Measurements from ENCODE around the gene MAGI1. TPM values are rescaled to one million over a fixed set of nuclear protein-coding genes. Genes with fewer than 3 reads are reported as not detected.
"Not testable (repeated sequence)": the region's sequence is repeated elsewhere in the genome, so short reads cannot be mapped to it uniquely, and the experiment has no call there.

Gene MAGI1
- total RNA-seq, 1 donor from 2014 or later, result 74.8 TPM

GRCh38 chr3:65639444-65639843 is 399.3 kb downstream of the MAGI1 start:
- DNase-seq (ENCODE audit: low spot score), result no peak

DNA sequence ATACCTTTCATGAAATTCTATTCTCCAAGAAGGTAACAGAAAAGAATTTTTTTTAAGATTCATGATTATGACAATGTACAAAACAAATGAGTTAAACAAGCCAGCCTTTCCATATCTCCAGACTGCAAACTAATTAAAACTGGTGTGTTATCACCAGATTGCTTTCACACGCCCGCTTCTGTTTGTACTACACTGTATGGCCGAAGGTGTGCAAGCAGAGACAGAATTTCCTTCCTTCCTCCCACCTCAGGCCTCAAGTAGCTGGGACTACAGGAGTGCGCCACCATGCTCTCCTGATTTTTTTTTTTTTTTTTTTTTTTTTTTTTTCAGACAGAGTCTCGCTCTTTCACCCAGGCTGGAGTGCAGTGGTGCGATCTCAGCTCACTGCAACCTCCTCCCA is 400.4 kb downstream of the MAGI1 start:
- no peak for DNase-seq (ENCODE audit: low spot score)

GRCh38 chr3:65636326-65636725 is 402.4 kb downstream of the MAGI1 start:
- DNase-seq (ENCODE audit: low spot score), result no peak

DNA sequence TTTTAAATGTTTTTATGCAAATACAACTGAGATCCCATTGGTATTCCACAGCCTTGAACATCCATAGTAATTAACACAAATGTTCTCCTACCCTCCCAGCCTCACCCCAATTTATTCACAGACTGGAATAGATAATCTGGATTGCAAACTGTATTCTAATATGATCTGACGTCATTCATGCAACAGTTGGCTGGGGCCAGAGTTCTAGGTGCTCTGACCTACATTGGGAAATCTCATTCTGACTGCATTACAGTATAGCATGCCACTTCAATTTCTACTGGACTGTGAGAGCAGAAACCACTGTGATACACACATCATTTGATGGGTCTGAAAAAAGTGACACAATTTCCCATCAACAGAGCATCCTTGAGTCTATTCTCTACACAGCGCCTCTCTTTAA is 403.1 kb downstream of the MAGI1 start:
- DNase-seq (ENCODE audit: low spot score), result no peak

DNA sequence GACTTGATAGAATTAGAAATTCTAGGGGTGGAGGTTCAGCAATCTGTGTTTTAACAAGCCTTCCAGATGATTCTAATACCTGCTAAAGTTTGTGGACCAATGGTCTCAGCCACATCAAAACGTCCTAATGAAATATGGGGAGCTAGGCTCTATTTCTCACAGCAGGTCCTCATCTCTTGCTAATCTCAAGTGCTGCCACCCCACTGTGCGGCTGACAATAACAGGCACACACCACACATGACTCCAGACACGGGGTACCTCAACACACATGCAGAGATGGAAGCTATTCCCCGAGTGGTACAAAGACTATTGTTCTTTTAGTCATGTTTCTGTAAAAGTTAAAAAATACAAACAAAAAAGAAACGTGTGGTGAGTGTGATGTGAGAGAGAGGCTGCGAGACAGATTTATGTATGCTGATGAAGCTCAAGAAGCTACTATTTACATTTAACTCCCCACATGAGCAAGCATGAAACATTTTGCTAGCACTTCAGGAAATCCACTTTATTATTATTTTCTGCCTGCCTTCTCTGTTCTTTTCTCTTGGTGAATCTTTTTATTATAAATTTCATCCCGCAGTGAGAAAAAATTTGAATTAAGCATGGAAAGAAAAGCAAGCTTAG is 405.6 kb downstream of the MAGI1 start:
- DNase-seq (ENCODE audit: low spot score), result no peak

- no peak for DNase-seq (ENCODE audit: low spot score)
Measured at GRCh38 chr3:65632414-65632813, 406.3 kb downstream of the MAGI1 start.

DNA sequence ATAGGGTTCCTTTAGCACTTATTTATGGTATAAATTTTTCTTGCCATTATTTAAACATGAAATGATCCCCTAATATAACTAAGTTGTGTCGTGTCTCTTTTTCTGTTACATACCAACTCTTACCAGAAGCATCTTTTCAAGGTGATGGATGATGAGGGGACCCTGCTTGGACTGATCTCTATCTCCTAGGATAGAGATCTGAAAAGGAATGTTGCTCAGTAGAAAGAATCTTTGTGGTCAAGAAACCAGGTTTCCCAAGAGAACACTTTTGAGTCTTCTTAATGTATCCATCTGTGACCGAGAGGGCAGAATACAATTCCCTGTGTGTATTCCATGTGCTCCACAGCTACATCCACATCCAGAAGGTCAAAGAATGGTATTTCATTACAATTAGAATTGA is 409.7 kb downstream of the MAGI1 start:
- DNase-seq (ENCODE audit: low spot score), result no peak

- DNase-seq (ENCODE audit: low spot score), result no peak
Measured at GRCh38 chr3:65627062-65627461, 411.7 kb downstream of the MAGI1 start.

DNA sequence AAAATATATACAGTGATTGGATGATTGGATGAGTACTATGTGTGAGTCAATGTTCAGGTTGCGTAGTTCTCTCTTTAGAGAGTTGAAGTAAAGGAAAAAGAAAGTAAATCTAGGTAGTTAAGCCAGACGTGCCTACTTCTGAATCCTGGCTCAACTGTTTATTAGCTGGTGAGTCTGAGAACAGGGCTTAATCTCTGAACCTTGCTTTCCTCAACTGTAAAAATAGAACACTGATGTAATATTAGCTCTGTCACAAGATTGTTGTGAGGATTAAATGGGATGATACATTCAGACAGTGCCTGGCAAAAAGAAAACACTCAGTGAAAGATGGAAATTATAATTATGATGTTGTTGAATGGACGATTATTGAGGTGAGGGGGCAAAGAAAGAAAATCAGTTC is 413.4 kb downstream of the MAGI1 start:
- no peak for DNase-seq (ENCODE audit: low spot score)

DNA sequence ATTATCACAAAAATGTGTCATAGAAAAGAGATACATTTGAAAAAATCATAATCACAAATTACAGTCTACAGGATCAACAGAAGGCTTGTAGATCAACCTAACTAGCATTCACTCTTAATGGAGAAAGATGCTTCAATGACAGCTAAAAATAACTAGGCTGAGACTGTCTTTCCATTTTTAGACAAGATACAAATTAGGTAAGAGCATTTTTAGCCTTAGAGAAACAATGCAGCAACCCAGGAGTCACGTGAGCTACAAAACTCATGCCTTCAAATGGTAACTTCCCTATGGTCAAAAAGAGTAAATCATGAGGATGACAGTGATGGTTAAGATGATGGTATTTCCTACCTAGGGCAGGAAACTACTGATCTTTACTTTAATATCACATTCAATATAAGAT is 415.4 kb downstream of the MAGI1 start:
- no peak for DNase-seq (ENCODE audit: low spot score)

GRCh38 chr3:65619888-65620287 is 418.8 kb downstream of the MAGI1 start:
- DNase-seq (ENCODE audit: low spot score), result no peak

DNA sequence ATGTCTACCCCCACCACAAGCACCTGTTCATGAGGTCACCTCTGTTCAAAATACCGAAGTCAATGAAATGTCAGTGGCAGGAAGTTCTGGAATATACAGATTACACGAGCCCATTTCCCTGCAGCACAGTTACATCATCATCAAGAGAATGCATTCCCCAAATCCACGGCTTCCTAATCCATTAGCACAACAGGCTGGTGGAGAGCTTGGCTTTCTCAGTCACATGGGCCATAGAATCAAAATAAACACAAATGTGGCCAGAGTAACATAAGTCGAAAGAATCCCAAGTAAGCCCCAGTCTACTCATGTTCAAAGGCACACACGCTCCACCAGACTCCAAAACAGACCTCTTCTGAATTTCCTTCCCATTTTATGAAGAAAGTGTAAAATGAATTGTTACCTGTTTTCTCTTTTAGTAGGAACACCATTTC is 419.3 kb downstream of the MAGI1 start:
- DNase-seq (ENCODE audit: low spot score), result no peak

- DNase-seq (ENCODE audit: low spot score), result no peak
Measured at GRCh38 chr3:65618599-65618998, 420.1 kb downstream of the MAGI1 start.

DNA sequence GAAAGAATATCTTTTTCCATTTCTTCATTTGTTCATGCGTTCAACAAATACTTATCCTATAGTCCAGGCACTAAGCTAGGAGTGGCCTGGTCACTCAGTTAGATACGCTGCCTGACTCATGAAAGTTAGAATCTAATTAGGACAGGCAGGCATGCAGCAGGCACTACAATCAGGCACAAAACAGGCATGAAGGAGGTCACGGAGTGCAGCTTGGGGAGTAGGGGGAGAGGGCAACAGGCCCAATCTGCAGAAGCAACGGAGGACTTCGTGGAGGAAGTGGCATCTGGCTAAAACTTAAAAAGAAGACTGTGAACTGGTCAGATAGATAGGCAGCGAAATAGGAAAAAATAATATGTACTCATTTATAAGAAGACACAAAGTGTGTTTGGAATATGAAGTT is 420.9 kb downstream of the MAGI1 start:
- DNase-seq (ENCODE audit: low spot score), result no peak

DNA sequence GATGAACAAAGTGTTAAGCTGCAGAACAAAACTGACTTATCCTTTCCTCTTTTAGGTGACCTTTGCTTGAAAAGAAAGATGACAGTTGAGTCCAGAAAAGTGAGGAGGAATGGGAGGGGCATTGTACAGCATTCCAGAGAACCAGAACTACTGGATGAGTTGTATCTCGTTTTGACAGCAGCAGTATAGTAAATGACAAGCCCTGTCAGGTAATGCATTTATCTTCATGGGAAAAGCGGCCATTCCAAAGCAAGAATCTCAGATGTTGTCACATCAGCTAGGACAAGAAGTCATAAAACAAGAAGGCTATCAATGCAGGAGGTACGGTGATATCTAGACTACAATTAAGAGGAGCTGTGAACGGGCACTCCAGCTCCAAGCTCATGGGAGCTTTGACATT is 421.5 kb downstream of the MAGI1 start:
- DNase-seq (ENCODE audit: low spot score), result no peak

DNA sequence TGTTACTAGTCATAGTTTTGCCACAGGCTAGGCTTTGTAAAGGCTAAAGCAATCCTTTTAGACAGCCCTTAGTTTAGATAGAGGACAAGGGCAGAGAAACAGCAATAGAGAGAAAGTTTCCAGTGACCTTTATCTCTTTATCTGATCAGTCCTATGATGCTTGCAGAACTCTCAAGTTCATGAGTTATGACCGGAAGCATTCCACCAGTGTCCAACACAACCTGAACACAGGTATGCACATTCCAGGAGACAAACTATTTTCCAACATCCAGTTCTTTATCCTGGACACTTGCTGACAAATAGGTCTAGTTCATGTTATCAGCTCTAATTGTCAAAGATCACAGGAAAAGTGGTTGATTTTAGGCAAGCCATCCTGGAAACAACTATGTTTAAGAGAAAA is 422.2 kb downstream of the MAGI1 start:
- no peak for DNase-seq (ENCODE audit: low spot score)

- DNase-seq (ENCODE audit: low spot score), result no peak
Measured at GRCh38 chr3:65615329-65615728, 423.4 kb downstream of the MAGI1 start.

GRCh38 chr3:65614585-65614984 is 424.1 kb downstream of the MAGI1 start:
- DNase-seq (ENCODE audit: low spot score), result no peak

GRCh38 chr3:65607965-65608460 is 430.7 kb downstream of the MAGI1 start:
- DNase-seq (ENCODE audit: low spot score), result not testable (repeated sequence)

DNA sequence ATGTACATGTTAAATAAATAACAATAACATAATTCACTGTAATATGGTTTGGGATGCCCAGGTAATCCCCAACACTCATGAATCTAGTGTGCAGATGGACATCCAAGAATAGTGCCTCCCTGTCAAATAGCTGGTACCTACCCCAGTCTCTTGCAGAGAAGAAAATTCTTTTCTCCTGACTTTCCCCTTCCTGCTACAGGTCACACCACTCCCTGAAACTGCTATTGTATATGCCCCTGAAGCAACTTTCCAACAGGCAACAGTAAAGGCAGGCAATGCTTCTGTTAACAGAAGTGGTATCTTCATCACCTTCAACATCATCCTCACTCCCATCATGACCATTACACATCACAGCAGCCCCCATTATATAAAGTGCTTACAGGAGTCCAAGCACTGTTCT is 431.6 kb downstream of the MAGI1 start:
- no peak for DNase-seq (ENCODE audit: low spot score)

DNA sequence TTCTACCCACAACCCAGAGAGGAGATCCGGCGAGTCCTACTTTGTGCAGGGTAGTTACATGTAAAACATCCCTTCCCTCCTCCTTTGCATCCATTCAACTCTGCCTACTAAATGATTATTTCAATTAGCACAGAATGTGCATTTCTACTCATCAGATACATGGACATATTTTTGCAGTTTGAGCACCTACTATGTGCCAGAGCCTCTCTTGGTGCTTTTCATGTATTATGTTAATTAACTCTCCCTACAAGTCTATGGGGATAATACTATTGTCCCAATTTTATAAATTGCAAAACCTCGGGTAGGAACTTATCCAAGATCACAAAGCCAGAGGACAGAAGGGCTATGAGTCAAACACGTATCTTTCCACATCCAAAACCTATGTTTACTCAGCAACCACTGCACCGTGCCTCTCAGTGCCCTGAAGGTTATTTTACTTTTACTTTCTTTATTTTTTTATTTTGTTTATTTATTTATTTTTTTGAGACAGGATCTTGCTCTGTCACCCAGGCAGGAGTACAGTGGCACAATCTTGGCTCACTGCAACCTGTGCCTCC is 432.8 kb downstream of the MAGI1 start:
- DNase-seq (ENCODE audit: low spot score), result no peak

DNA sequence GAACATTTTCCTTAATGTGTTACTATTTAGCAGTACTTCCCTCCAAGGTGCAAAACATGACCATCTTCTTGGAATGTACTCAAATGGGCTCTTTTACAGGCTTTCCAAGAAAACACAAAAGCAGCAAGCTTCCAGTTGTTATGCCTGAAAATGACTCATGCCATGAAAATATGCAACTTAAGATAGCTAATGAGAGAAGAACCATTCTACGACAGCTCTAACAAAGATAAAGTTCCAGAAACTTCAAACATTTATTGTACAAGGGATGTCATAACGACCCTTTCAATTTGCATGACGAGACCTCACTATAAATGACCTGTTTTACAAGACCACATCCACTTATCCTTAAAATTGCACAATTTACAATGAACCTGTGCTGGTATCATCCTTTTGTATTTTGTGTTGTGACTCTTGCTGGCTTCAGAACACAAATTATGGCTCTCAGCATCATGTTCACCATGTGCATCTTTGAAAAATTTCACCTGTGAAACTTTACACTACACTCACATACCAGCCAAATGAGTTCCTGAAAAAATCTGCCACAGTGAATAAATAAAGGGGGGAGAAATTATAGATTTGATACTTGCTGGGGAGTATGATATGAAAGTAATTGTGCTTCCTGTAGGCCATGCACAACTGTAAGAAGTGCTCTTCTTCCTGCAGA is 433.7 kb downstream of the MAGI1 start:
- DNase-seq (ENCODE audit: low spot score), result no peak

- no peak for DNase-seq (ENCODE audit: low spot score)
Measured at GRCh38 chr3:65603631-65604030, 435.1 kb downstream of the MAGI1 start.
